GM19468 (cell line): ENCODE measurements around the gene CELA2B.

Experiments
- ATAC-seq: cut with Tn5 transposase; IDR thresholded peaks from one replicate; pipeline ENCODE4 v1.9.1; 2021; ENCODE audit warnings: mild to moderate bottlenecking, moderate library complexity, moderate number of reproducible peaks; ENCODE audit not compliant: unreplicated experiment; ENCODE audit errors: extremely low read depth

Gene CELA2B

GRCh38 chr1:15523104-15524020 lies 47.5 kb downstream of the CELA2B start:
- no peak for ATAC-seq

GRCh38 chr1:15524021-15524282 lies 48.0 kb downstream of the CELA2B start, which contains the start of gene CASP9:
CASP9 (minus strand) TSS chr1:15524215; CDS start chr1:15524200, 15 bp downstream.
- ATAC-seq: no peak

- peak; percentile 24 for ATAC-seq
These were observed 48.6 kb downstream of the CELA2B start for GRCh38 chr1:15524283-15525049.

GRCh38 chr1:15525050-15526020 lies 49.4 kb downstream of the CELA2B start:
- no peak for ATAC-seq

- ATAC-seq: no peak
These were observed 50.2 kb downstream of the CELA2B start for GRCh38 chr1:15526021-15526489.

GRCh38 chr1:15526490-15527339 lies 50.8 kb downstream of the CELA2B start, which contains the start of gene DNAJC16:
DNAJC16 (plus strand) TSS chr1:15526848; CDS start chr1:15529106, 2,258 bp downstream.
- ATAC-seq: peak; percentile 45

- no peak for ATAC-seq
These were observed 55.1 kb downstream of the CELA2B start for GRCh38 chr1:15531003-15531402.

GRCh38 chr1:15531682-15532081 lies 55.8 kb downstream of the CELA2B start:
- no peak for ATAC-seq

- no peak for ATAC-seq
These were observed 62.9 kb downstream of the CELA2B start for GRCh38 chr1:15538771-15539170.

GRCh38 chr1:15540186-15540585 lies 64.3 kb downstream of the CELA2B start:
- ATAC-seq: no peak
